Right lobe of liver (tissue), 4 donors: Measurements from ENCODE around the gene NRXN3.

Experiments
- CTCF ChIP-seq, 4 donors: fragments of 200-600 bp in 3 of 4; fragments of 450-650 bp in 1 of 4; IDR thresholded peaks; one replicate each; pipeline versions ENCODE4 v1.5.1 to v1.8.0; 2016 to 2022; ENCODE audit warnings: antibody characterized with exemption in 4 of 4, mild to moderate bottlenecking in 2 of 4
- POLR2A ChIP-seq: fragments of 450-650 bp; IDR thresholded peaks from one replicate; pipeline ENCODE4 v1.6.1; 2017; ENCODE audit warnings: antibody characterized with exemption, mild to moderate bottlenecking
- donor health status: DM: no; HTN: no; CAD: no.
- donor health status: DM: no; HTN: no; CAD: no.
- donor health status: DM: no; HTN: yes; CAD: no.

DNA sequence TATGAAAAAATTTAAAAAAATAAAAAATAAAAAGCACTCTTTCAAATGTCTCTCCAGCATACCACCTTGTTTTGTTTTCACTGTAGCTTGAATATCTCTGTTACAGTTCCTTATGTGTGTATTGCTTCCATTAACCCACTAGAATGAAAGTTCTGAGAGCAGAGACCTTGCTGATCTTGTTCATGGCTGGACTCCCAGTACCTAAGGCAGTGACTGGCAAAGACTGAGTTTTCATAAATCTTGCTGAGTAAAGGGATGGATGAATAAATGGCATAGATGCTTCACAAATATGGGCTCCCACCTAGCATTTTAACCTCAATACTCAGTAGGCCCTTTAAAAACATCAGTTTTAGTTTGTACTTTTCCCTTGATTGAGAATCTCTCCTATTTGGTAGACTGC, 1125.2 kb downstream of the NRXN3 start:
- no peak for TF ChIP-seq CTCF (IDR thresholded peaks at IDR 0.05)
- TF ChIP-seq POLR2A = no peak
